ENCODE data around the gene SUGCT. TPM values are rescaled to one million over a fixed set of nuclear protein-coding genes. Genes with fewer than 3 reads are reported as not detected.

Gene SUGCT
- total RNA-seq, 3 donors from 2014 or later, result 2.3 to 4.5 (median 4.0) TPM

- Histone ChIP-seq H3K4me1 (no peaks in the 10 kb centered on the region), H3K27me3 (no peaks in the 10 kb centered on the region), H3K4me3 (no peak overlapping the region), H3K36me3 (no peaks in the 10 kb centered on the region), H3K27ac (no peak overlapping the region), H3K9me3 (no peaks in the 10 kb centered on the region)
- no peak for DNase-seq (ENCODE audit: low spot score in 2 of 2)
- no peak for TF ChIP-seq POLR2AphosphoS5 (IDR thresholded peaks at IDR 0.05)
- intact Hi-C loops (cut with DNase I; ENCODE audit: low total_unique reads), result no loop called here
These were observed 406.5 kb downstream of the SUGCT start for GRCh38 chr7:40541336-40541735.

DNA sequence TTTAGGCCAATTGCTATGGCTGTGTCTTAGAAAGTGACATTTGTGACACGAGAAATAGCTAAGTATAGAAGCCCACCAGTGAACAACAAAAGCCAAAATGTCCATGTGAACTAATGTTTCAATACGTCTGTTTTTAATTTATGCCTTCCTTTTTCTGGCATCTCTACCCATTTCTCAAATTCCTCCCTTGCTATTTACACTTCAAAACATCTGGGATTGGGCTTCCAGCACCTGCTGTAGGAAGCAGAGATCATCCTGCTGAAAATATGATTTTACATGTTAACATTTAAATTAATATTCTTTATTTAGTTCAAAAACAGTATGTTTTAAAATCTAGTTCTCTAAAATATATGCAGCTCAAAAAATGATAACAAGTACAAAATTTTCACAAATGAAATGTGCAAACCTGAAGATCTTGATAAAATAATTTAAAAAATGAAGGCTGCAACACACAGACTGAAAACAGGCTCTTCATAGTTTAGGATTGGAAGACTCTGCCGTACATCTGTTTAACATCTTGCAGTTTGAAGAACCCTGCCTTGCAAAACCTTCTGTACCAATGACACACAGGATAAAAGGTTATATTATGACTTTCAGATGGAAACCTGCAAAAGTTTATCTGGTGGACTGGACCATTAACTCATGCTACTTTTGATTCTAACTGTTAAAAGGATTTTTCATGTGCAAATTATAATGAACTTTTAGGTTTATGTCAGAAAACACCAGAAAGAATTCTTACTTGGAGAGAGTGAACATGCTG lies 408.4 kb downstream of the SUGCT start:
- TF ChIP-seq POLR2A (IDR thresholded peaks at IDR 0.05) (no peak), POLR2AphosphoS5 (IDR thresholded peaks at IDR 0.05) (no peak)
- TF ChIP-seq, protein P1, sequence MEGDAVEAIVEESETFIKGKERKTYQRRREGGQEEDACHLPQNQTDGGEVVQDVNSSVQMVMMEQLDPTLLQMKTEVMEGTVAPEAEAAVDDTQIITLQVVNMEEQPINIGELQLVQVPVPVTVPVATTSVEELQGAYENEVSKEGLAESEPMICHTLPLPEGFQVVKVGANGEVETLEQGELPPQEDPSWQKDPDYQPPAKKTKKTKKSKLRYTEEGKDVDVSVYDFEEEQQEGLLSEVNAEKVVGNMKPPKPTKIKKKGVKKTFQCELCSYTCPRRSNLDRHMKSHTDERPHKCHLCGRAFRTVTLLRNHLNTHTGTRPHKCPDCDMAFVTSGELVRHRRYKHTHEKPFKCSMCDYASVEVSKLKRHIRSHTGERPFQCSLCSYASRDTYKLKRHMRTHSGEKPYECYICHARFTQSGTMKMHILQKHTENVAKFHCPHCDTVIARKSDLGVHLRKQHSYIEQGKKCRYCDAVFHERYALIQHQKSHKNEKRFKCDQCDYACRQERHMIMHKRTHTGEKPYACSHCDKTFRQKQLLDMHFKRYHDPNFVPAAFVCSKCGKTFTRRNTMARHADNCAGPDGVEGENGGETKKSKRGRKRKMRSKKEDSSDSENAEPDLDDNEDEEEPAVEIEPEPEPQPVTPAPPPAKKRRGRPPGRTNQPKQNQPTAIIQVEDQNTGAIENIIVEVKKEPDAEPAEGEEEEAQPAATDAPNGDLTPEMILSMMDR (IDR thresholded peaks at IDR 0.05), result no peak
- intact Hi-C loops (cut with DNase I; ENCODE audit: low total_unique reads), result no loop called here
- H3K4me3 ChIP-seq, result no peak overlapping the region
- no peaks in the 10 kb centered on the region for H3K9me3 ChIP-seq
- no peak for DNase-seq (ENCODE audit: low spot score in 2 of 2)
- H3K4me1 ChIP-seq, result no peaks in the 10 kb centered on the region
- H3K36me3 ChIP-seq, result no peaks in the 10 kb centered on the region
- no peaks in the 10 kb centered on the region for H3K27me3 ChIP-seq
- H3K27ac ChIP-seq, result no peak overlapping the region

GRCh38 chr7:40544221-40544723 lies 409.5 kb downstream of the SUGCT start:
- Histone ChIP-seq H3K4me3 (peak overlapping the region in 1 of 3 donors; percentile 22), H3K9me3 (no peaks in the 10 kb centered on the region), H3K4me1 (no peaks in the 10 kb centered on the region), H3K27ac (no peak overlapping the region), H3K36me3 (no peaks in the 10 kb centered on the region), H3K27me3 (no peaks in the 10 kb centered on the region)
- intact Hi-C loops (cut with DNase I; ENCODE audit: low total_unique reads), result no loop called here
- TF ChIP-seq POLR2AphosphoS5 (IDR thresholded peaks at IDR 0.05) (no peak), POLR2A (IDR thresholded peaks at IDR 0.05) (no peak)
- TF ChIP-seq, protein P1 (IDR thresholded peaks at IDR 0.05), result no peak
- DNase-seq (ENCODE audit: low spot score in 2 of 2), result no peak

DNA sequence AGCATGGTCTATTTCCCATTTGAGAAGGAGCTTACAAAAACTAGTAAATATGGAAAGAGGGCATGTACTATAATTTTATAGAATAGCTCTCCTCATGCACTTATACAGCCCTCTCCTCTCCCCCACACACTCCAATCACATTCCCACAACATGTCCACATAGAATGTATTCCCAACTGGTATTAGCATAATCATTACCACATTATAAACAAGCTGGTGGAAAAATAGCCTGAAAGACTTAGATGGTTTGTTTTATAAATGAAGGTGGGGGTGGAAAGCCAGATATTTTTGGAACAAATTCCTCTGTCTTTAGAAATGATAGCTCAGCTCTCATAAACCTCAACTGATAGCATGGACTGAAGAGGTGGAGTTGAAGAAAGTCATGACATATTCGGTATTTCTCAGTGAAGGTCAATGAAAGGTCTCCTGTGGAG lies 410.1 kb downstream of the SUGCT start:
- H3K36me3 ChIP-seq, result no peaks in the 10 kb centered on the region
- H3K4me3 ChIP-seq, result no peak overlapping the region
- no peaks in the 10 kb centered on the region for H3K9me3 ChIP-seq
- no peak for DNase-seq (ENCODE audit: low spot score in 2 of 2)
- H3K27ac ChIP-seq, result no peak overlapping the region
- H3K27me3 ChIP-seq, result no peaks in the 10 kb centered on the region
- TF ChIP-seq POLR2A (IDR thresholded peaks at IDR 0.05), result no peak
- TF ChIP-seq, protein P1 (IDR thresholded peaks at IDR 0.05), result no peak
- TF ChIP-seq POLR2AphosphoS5 (IDR thresholded peaks at IDR 0.05), result no peak
- H3K4me1 ChIP-seq, result no peaks in the 10 kb centered on the region
- intact Hi-C loops (cut with DNase I; ENCODE audit: low total_unique reads), result no loop called here

- intact Hi-C loops (cut with DNase I; ENCODE audit: low total_unique reads), result no loop called here
- TF ChIP-seq, protein P1 (IDR thresholded peaks at IDR 0.05), result no peak
- TF ChIP-seq POLR2A (IDR thresholded peaks at IDR 0.05) (no peak), POLR2AphosphoS5 (IDR thresholded peaks at IDR 0.05) (no peak)
- H3K4me1 ChIP-seq, result no peaks in the 10 kb centered on the region
- DNase-seq (ENCODE audit: low spot score in 2 of 2), result no peak
- no peaks in the 10 kb centered on the region for H3K27me3 ChIP-seq
- no peak overlapping the region for H3K27ac ChIP-seq
- H3K4me3 ChIP-seq, result no peak overlapping the region
- H3K36me3 ChIP-seq, result no peaks in the 10 kb centered on the region
- no peaks in the 10 kb centered on the region for H3K9me3 ChIP-seq
These were observed 410.9 kb downstream of the SUGCT start for GRCh38 chr7:40545739-40546138.
